ENCODE measurements around the gene SMURF1.

SMURF1 gene

DNA sequence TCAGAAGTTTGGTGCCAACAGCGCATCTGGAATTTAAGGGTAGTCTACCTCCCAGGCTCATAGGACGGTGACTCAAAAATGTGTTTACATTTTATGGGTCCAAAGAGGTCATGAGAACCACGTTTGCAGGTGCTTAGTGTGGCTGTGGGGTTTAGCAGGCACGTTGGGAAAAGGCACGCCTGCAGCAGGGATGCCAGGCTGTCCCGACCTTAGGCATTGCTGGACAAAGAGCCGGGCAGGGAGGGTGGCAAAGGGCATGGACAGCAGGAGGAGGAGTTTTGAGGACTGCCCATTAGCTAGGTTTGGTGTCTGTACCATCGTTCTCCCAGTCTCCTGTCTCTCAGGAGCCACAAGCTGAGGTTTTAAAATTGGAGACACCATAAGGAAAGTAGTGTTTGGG is 161.2 kb downstream of the SMURF1 start:
- no peak overlapping the region for H3K4me3 ChIP-seq (ENCODE audit: low read depth, low read length)
- no peak for DNase-seq (ENCODE audit: low read depth)
- TF ChIP-seq, protein P1, sequence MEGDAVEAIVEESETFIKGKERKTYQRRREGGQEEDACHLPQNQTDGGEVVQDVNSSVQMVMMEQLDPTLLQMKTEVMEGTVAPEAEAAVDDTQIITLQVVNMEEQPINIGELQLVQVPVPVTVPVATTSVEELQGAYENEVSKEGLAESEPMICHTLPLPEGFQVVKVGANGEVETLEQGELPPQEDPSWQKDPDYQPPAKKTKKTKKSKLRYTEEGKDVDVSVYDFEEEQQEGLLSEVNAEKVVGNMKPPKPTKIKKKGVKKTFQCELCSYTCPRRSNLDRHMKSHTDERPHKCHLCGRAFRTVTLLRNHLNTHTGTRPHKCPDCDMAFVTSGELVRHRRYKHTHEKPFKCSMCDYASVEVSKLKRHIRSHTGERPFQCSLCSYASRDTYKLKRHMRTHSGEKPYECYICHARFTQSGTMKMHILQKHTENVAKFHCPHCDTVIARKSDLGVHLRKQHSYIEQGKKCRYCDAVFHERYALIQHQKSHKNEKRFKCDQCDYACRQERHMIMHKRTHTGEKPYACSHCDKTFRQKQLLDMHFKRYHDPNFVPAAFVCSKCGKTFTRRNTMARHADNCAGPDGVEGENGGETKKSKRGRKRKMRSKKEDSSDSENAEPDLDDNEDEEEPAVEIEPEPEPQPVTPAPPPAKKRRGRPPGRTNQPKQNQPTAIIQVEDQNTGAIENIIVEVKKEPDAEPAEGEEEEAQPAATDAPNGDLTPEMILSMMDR (IDR thresholded peaks at IDR 0.05; ENCODE audit: control insufficient read depth, extremely low read depth, insufficient read depth) = no peak

DNA sequence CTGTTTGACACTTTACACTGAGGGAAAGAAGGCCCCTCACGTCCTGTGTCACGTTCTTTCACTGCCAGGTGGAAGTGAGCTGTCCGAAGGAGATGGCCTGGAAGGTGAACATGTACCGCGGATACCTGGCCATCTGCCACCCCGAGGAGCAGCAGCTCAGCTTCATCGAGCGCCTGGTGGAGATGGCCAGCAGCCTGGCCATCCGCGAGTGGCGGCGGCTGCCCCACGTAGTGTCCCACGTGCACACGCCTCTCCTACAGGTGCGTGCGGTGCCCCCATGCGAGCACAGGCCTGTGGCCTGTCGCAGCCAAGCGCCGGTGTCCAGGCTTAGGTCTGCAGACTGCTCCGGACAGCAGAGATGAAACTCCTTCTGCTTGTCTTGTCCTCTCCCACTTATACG is 162.2 kb downstream of the SMURF1 start:
- no peak overlapping the region for H3K4me3 ChIP-seq (ENCODE audit: low read depth, low read length)
- TF ChIP-seq, protein P1 (IDR thresholded peaks at IDR 0.05; ENCODE audit: control insufficient read depth, extremely low read depth, insufficient read depth) = no peak
- DNase-seq (ENCODE audit: low read depth) = no peak

DNA sequence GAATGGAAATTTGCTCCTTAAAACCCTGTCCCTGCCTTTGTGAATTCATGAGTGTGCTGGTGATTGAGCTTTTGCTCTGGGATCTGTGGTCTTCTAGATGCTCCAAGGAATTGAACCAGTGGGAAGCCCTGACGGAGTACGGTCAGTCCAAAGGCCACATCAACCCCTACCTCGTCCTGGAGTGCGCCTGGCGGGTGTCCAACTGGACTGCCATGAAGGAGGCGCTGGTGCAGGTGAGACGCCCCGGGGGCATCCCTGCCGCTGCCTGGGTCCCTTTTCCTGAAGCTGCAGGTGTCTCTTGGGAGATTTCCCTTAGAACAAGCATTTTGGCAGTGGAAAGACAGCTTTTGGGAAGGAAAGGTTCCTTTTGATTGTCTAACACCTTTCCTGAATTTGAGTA is 165.2 kb downstream of the SMURF1 start:
- no peak overlapping the region for H3K4me3 ChIP-seq (ENCODE audit: low read depth, low read length)
- DNase-seq (ENCODE audit: low read depth) = no peak
- TF ChIP-seq, protein P1 (IDR thresholded peaks at IDR 0.05; ENCODE audit: control insufficient read depth, extremely low read depth, insufficient read depth) = no peak

Data from LNCaP clone FGC (cell line).